AG10803 (cell line): ENCODE measurements around the gene FADS3.

Experiments
- DNase-seq: peaks from one replicate; pipeline ENCODE4 v3.0.0; 2010; ENCODE audit warnings: low read depth
- H3K4me3 ChIP-seq: 2 replicates; pipeline ENCODE4 v1.5.1; 2011; ENCODE audit warnings: mild to moderate bottlenecking, low read length, control low read depth
- TF ChIP-seq, protein P1 (sequence below): conservative IDR thresholded peaks from 2 replicates; pipeline ENCODE4 v1.5.1; 2011; ENCODE audit warnings: mild to moderate bottlenecking, low read length, control low read depth, inconsistent platforms

The FADS3 gene

DNA sequence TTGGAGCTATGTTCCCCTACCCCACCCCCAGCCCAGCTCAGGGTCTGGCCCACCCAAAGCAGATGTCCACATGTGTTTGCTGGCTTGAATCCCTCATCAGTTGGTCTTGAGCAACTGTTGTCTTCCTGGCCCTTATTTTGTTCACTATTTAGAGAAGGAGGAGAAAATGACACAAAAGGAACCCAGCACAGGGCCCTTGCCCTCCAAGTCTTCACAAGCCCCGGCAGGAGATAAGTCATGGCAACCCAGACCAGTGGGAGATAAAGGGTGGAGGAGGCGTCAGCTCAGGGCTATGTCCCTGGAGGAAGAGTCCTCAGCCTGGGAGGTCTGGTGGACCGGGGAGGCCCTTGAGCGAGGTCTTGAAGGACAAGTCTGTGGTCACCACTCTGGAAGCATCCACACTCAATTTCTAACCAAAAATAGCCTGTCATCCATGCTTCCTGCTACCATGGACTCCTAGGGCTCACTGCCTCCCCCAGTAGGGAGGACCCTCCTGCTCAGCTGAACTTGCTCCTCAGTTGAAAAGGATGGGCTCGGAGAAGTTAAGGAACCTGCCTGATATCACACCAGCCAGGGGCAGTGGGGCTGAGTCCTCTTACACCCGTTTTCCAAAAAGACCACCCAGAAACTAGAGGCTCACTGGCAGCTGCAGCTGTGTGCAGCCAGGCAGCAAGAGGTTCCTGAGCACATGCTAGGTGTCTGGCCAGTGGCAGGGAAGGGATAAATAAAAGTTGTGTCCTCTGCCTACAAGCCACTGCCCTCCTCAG is 27.8 kb upstream of the FADS3 start:
- peak; percentile 66 for DNase-seq
- no peak overlapping the region; the same call in 1 of the 2 replicates for H3K4me3 ChIP-seq
- TF ChIP-seq, protein P1, sequence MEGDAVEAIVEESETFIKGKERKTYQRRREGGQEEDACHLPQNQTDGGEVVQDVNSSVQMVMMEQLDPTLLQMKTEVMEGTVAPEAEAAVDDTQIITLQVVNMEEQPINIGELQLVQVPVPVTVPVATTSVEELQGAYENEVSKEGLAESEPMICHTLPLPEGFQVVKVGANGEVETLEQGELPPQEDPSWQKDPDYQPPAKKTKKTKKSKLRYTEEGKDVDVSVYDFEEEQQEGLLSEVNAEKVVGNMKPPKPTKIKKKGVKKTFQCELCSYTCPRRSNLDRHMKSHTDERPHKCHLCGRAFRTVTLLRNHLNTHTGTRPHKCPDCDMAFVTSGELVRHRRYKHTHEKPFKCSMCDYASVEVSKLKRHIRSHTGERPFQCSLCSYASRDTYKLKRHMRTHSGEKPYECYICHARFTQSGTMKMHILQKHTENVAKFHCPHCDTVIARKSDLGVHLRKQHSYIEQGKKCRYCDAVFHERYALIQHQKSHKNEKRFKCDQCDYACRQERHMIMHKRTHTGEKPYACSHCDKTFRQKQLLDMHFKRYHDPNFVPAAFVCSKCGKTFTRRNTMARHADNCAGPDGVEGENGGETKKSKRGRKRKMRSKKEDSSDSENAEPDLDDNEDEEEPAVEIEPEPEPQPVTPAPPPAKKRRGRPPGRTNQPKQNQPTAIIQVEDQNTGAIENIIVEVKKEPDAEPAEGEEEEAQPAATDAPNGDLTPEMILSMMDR, result no peak

DNA sequence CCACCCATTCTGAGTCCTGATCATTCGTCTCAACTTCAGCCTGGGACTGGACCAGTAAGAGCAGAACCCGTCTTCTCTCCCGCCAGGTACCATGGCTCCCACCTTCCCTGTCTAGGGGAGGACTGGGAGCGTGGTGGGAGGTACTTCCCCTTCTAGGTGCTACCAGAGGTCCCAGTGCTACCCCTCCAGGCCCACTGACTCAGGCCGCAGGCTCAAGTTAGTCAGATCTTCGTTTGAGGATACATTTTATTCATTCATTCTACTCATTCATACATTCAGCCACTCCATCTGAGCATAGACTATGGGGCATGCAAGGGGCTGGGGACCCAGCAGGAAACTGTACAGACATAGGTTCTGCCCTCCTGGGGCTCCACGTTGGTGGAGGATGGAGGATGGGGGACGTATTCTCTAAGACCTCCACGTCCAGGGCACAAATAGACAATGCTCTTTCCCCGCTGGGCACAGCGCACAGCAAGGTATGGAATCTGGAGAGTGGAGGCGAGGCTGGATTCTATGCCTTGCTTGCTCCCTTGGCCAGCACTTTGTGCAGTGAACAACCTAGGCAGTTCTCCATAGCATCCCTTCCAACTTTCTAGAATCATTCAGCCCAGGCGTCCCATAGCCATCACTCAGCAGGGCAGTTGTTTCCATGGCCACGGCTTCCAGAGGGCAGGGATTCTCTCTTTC is 27.0 kb upstream of the FADS3 start:
- H3K4me3 ChIP-seq, result peak overlapping the region; percentile 59

DNA sequence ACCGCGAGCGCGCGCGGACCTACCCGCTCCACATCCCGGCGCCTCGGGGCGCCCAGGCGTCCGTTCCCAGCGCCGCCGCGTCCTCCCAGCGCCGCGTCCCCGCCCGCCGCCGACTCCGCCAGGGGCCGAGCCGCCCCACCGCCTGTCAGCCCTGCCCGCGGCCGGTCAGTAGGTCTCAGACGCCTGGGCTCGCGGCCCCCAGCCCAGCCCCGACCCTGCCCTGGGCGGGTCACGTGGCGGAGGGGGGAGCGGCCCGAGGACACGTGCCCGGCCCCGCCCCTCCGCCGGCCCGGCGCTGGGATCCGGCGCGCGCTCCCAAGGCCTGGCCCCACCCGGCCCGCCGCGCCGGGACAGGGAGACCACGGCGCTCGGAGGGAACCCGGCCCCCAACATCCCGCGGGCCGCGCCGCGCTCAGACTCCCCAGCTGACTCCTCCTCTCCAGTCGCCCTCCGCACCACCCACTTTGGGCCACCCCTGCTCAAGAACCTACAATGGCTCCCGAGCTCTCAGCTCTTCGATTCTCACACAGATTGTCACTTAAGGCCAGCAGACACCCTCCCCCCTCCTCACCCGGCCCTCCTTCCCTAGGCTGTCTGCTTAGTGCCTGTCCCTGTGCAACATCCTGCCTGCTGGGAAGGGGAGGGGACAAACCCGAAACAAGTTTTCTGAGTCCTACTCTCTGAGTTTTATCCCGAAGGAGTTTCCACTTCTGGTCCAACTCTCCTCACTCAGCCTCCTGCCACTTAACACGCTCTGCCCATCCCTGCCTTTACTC is 26.2 kb upstream of the FADS3 start, which contains the start of gene RAB3IL1:
Gene RAB3IL1 (minus strand): TSS at position 233 of the 776 bp plus-strand sequence. CDS start 199 bp downstream, at position 34.
- H3K4me3 ChIP-seq, result peak within 1 kb of the TSS; percentile 68
- peak; percentile 50 for DNase-seq
- TF ChIP-seq, protein P1, result no peak

More for the DNA sequence above, 27.0 kb upstream of the FADS3 start:
- TF ChIP-seq, protein P1, result no peak
- no peak for DNase-seq

DNA sequence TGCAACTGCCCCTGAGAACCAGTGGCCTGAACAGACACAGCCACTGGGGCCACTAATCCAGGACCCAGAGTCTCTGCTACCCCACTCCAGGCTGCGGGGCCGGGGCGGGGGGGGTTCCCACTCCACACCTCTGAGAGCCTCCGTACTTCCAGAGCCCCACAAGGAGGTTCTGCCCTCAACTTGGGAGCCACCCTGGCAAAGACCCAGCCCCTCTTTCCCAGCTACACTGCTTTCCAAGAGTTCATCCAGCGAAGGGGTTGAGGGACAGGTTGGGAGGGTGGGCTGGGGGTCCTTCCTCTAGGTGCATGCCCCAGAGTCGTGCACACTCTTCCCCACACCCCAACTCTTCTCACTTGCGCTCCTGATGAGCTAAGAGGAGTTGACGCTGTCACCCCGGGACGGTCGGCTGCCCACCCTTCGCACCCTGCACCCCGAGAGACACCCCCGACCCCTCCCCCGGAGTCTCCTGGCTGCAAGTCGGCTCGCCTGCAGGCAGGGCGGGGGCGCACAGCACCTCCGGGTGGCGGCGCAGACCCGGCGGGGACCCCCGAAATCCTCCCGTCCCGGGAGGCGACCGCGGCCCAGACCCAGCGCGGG is 25.5 kb upstream of the FADS3 start:
- TF ChIP-seq, protein P1, result no peak
- H3K4me3 ChIP-seq, result peak overlapping the region; percentile 68

DNA sequence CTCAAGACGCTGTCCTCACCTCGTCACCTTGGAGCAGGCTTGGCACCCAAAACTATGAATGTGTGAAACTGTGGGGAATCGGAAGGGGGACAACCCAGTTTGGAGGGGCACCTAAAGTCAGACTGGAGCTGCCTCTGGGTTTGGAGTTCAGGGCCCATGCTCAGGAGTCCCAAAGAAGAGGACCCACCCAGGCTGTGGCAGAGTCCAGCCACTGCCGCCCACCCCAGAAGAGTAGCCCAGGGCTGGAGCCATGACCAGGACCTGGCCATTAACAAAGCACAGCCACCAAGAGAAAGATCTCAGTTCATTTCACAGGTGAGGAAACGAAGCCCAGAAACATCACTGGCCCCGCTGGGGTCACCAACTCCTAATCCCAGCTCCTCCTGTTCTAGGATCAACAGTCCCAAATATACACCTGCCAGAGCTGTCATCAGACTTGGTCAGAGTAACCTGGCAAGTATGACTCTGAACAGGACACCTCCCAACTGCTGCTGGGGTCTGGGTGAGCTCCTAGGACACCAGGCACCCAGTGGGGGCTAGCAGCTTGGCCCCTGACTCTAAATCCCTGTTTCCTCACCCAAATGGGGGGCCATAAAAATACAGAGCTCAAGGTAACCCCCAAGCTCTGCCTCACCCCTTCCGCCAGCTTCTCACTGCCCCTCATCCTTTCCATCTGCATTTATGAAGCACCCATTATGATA is 23.3 kb upstream of the FADS3 start:
- H3K4me3 ChIP-seq, result no peak overlapping the region
- TF ChIP-seq, protein P1, result no peak
- DNase-seq, result no peak

More for the DNA sequence above, 25.5 kb upstream of the FADS3 start:
- DNase-seq, result no peak

DNA sequence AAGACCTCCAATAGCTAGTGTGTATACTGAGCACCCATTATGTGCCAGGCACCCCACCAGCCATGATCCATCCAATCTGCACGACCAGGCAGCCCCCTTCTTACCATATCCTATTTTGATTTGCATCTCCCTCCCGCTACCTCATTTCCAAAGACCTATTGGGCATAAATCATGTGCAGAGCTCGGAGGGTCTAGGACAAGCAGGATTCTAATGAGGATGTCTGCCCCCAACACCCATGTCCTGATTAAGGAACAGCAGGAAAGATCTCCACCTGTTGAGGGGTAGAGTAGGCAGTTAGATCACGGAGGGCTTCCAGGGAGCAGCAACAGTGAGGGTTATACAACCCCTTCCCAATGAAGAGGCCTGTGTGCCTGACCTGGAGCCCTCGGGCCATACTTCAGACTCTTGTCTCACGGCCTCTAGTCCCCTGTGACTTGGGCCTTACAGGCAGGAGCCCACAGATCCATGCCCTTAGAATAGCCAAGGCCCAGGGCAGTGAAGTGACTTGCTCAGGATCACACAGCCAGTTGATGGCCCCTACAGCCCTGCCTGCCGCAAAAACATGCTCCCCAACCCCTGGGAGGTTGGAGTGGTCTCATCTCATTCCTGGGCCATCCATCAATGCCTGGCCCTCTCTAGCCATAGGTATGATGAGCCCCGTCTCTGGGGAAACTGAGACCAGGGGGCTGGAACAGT is 22.5 kb upstream of the FADS3 start:
- no peak for DNase-seq
- TF ChIP-seq, protein P1, result no peak
- H3K4me3 ChIP-seq, result no peak overlapping the region
